ENCODE data around the gene RPS19BP1. TPM values are rescaled to one million over a fixed set of nuclear protein-coding genes. Genes with fewer than 3 reads are reported as not detected.
"Not testable (repeated sequence)": the region's sequence is repeated elsewhere in the genome, so short reads cannot be mapped to it uniquely, and the experiment has no call there.

The RPS19BP1 gene
- total and polyA plus RNA-seq, 7 experiments from 2014 or later, result 35.2 to 162 (median 61.8) TPM

DNA sequence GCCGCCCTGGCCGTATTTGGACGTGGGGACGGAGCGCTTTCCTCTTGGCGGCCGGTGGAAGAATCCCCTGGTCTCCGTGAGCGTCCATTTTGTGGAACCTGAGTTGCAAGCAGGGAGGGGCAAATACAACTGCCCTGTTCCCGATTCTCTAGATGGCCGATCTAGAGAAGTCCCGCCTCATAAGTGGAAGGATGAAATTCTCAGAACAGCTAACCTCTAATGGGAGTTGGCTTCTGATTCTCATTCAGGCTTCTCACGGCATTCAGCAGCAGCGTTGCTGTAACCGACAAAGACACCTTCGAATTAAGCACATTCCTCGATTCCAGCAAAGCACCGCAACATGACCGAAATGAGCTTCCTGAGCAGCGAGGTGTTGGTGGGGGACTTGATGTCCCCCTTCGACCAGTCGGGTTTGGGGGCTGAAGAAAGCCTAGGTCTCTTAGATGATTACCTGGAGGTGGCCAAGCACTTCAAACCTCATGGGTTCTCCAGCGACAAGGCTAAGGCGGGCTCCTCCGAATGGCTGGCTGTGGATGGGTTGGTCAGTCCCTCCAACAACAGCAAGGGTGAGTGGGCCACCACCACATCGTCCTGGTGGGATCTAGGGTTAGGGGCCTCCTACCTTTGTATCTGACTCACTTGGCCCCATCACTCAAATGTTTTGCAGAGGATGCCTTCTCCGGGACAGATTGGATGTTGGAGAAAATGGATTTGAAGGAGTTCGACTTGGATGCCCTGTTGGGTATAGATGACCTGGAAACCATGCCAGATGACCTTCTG is 11.3 kb downstream of the RPS19BP1 start:
- H3K27me3 Mint-ChIP-seq; ATAC-seq; H3K9me3 ChIP-seq (ENCODE audit: control insufficient read depth in 2 of 3, low read length in 3 of 3); H3K27me3 ChIP-seq (ENCODE audit: control insufficient read depth in 2 of 2, insufficient read depth in 2 of 2, low read length in 2 of 2): not testable (repeated sequence)
- Histone ChIP-seq H3K27ac (ENCODE audit: low read depth, low read length) (peak overlapping the region; percentile 84), H3K36me3 (ENCODE audit: control insufficient read depth in 2 of 3, insufficient read depth in 3 of 3, low read length in 3 of 3) (peaks cover 0 to 50% (median 9%) of the 10 kb centered on the region in 3 experiments), H3K4me1 (ENCODE audit: control insufficient read depth in 2 of 2, insufficient read depth in 2 of 2, low read length in 2 of 2) (peaks cover 32 to 39% of the 10 kb centered on the region in 2 donors), H3K4me3 (ENCODE audit: low read length) (peak overlapping the region; percentile 96)
- Mint-ChIP-seq H3K36me3 (peaks cover 4 to 47% (median 31%) of the 10 kb centered on the region in 5 donors), H3K9me3 (peaks cover 0 to 17% (median 0%) of the 10 kb centered on the region in 11 donors), H3K4me3 (peak overlapping the region; percentile 83 to 99 (median 96)), H3K4me1 (peaks cover 39 to 67% (median 51%) of the 10 kb centered on the region in 7 donors), H3K27ac (peak overlapping the region; percentile 94 to 100 (median 97))
- intact Hi-C loops (cut with micrococcal nuclease), result loop anchor here (2.0 to 10.0 kb wide), 5 partner anchors 280 to 1764 kb away; partner anchors contain the start of genes APOBEC3D (in 1 of the 2), CBX6 (in 1 of the 2) and RANGAP1 (in 1 of the 2)
- ChIA-PET CTCF (interaction anchor here (0.7 kb wide), 1 partner anchor 110 kb away, joined by 5 read pairs; no protein-coding TSS in a partner anchor), POLR2A (interaction anchor here (0.6 to 6.1 kb wide), 20 partner anchors 10 to 534 kb away, joined by 3 to 105 read pairs (median 6); partner anchors contain the start of genes CBX7, MIEF1, RPL3 and RPS19BP1)
- peak in 3 of 9 donors; percentile 8 to 23 (median 22) for DNase-seq

- Histone ChIP-seq H3K27me3 (ENCODE audit: control insufficient read depth in 2 of 2, insufficient read depth in 2 of 2, low read length in 2 of 2) (no peaks in the 10 kb centered on the region), H3K4me1 (ENCODE audit: control insufficient read depth in 2 of 2, insufficient read depth in 2 of 2, low read length in 2 of 2) (peaks cover 28 to 39% of the 10 kb centered on the region in 2 donors), H3K4me3 (ENCODE audit: low read length) (peak within 1 kb of the TSS; percentile 96), H3K9me3 (ENCODE audit: control insufficient read depth in 2 of 3, low read length in 3 of 3) (no peaks in the 10 kb centered on the region), H3K36me3 (ENCODE audit: control insufficient read depth in 2 of 3, insufficient read depth in 3 of 3, low read length in 3 of 3) (peaks cover under 1 to 55% (median 9%) of the 10 kb centered on the region in 3 experiments), H3K27ac (ENCODE audit: low read depth, low read length) (peak within 1 kb of the TSS; percentile 84)
- Mint-ChIP-seq H3K27ac (peak within 1 kb of the TSS; percentile 94 to 100 (median 97)), H3K4me3 (peak within 1 kb of the TSS; percentile 83 to 99 (median 96)), H3K36me3 (peaks cover 4 to 48% (median 31%) of the 10 kb centered on the region in 5 donors), H3K27me3 (peaks cover 0 to 4% (median 0%) of the 10 kb centered on the region in 5 donors), H3K4me1 (peaks cover 31 to 61% (median 50%) of the 10 kb centered on the region in 7 donors), H3K9me3 (peaks cover 0 to 17% (median 0%) of the 10 kb centered on the region in 11 donors)
- intact Hi-C loops (cut with micrococcal nuclease), result loop anchor here (1.0 to 10.0 kb wide), 13 partner anchors 12 to 1764 kb away; partner anchors contain the start of genes MIEF1 (in 2 of the 2), RPL3 (in 2 of the 2), RPS19BP1 (in 2 of the 2) and TAB1 (in 2 of the 2)
- ATAC-seq (peak; percentile 78), DNase-seq (peak; percentile 53 to 98 (median 94))
- ChIA-PET CTCF (interaction anchor here (0.5 to 1.4 kb wide), 11 partner anchors 9 to 349 kb away, joined by 3 to 9 read pairs (median 4); partner anchors contain the start of genes MIEF1 and TAB1), POLR2A (interaction anchor here (0.6 to 6.1 kb wide), 41 partner anchors 10 to 825 kb away, joined by 3 to 105 read pairs (median 4); partner anchors contain the start of genes CBX7, MIEF1, RPL3 and RPS19BP1)
Measured at GRCh38 chr22:39520226-39521105, 12.1 kb downstream of the RPS19BP1 start, which contains the start of gene ATF4. ATF4 (plus strand) TSS chr22:39520562; CDS start chr22:39521446, 884 bp downstream.

- H3K27ac Mint-ChIP-seq, result peak overlapping the region; percentile 94 to 100 (median 97)
- ChIA-PET POLR2A (interaction anchor here (0.5 to 6.1 kb wide), 37 partner anchors 9 to 825 kb away, joined by 3 to 105 read pairs (median 5); partner anchors contain the start of genes CBX7, MIEF1, RPL3 and RPS19BP1), CTCF (interaction anchor here (0.5 to 1.4 kb wide), 12 partner anchors 8 to 377 kb away, joined by 3 to 9 read pairs (median 4); partner anchors contain the start of genes MIEF1 and TAB1)
- peaks cover 0 to 4% (median 0%) of the 10 kb centered on the region in 5 donors for H3K27me3 Mint-ChIP-seq
- peaks cover 5 to 55% (median 9%) of the 10 kb centered on the region in 3 experiments for H3K36me3 ChIP-seq (ENCODE audit: control insufficient read depth in 2 of 3, insufficient read depth in 3 of 3, low read length in 3 of 3)
- H3K4me3 Mint-ChIP-seq, result peak overlapping the region; percentile 83 to 99 (median 96)
- peaks cover 24 to 39% of the 10 kb centered on the region in 2 donors for H3K4me1 ChIP-seq (ENCODE audit: control insufficient read depth in 2 of 2, insufficient read depth in 2 of 2, low read length in 2 of 2)
- ATAC-seq, result peak; percentile 92
- peaks cover 24 to 61% (median 43%) of the 10 kb centered on the region in 7 donors for H3K4me1 Mint-ChIP-seq
- H3K9me3 ChIP-seq (ENCODE audit: control insufficient read depth in 2 of 3, low read length in 3 of 3), result no peaks in the 10 kb centered on the region
- peaks cover 0 to 17% (median 0%) of the 10 kb centered on the region in 11 donors for H3K9me3 Mint-ChIP-seq
- H3K4me3 ChIP-seq (ENCODE audit: low read length), result peak overlapping the region; percentile 96
- H3K36me3 Mint-ChIP-seq, result peaks cover 5 to 47% (median 31%) of the 10 kb centered on the region in 5 donors
- peak in 3 of 9 donors; percentile 91 to 97 (median 96) for DNase-seq
- H3K27me3 ChIP-seq (ENCODE audit: control insufficient read depth in 2 of 2, insufficient read depth in 2 of 2, low read length in 2 of 2), result no peaks in the 10 kb centered on the region
- intact Hi-C loops (cut with micrococcal nuclease), result loop anchor here (1.0 to 10.0 kb wide), 13 partner anchors 13 to 1765 kb away; partner anchors contain the start of genes MIEF1 (in 2 of the 2), RPL3 (in 2 of the 2), RPS19BP1 (in 2 of the 2) and TAB1 (in 2 of the 2)
- peak overlapping the region; percentile 84 for H3K27ac ChIP-seq (ENCODE audit: low read depth, low read length)
Measured at GRCh38 chr22:39519681-39520225, 12.8 kb downstream of the RPS19BP1 start.

DNA sequence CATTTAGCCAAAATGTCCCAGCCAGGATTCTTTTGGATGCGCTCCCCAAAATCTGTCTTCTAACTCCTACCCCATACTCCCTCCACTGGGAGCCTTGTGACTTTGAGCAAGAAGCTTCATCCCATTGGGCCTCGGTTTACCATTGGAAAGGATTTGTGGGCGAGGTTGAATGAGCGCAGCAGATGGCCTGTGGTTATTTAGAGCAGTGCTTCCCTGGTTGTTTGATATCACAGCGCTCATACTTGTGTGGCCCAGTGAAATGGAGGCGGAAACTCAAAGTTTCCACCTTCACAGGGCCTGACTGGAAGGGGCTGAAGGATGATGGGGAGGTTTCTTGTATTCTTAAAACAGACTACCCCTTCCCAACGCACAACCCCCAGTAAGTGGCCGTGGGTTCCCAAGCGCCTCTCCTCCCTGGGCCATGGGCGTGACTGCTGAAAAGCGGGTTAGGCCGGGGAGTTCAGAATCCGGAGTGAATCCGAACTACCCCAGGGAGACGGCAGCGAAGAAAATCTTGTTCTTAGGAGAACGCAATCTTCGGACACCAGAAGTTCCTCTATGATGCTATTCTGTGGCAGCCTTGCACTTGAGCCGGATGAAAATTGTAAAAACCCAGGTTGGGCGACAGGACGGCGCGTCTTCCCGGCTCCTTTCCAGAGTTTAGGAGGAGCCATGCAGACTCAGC is 13.4 kb downstream of the RPS19BP1 start:
- Histone ChIP-seq H3K4me3 (ENCODE audit: low read length) (peak overlapping the region; percentile 96), H3K27me3 (ENCODE audit: control insufficient read depth in 2 of 2, insufficient read depth in 2 of 2, low read length in 2 of 2) (no peaks in the 10 kb centered on the region), H3K4me1 (ENCODE audit: control insufficient read depth in 2 of 2, insufficient read depth in 2 of 2, low read length in 2 of 2) (peaks cover 24 to 35% of the 10 kb centered on the region in 2 donors), H3K27ac (ENCODE audit: low read depth, low read length) (peak overlapping the region; percentile 84), H3K36me3 (ENCODE audit: control insufficient read depth in 2 of 3, insufficient read depth in 3 of 3, low read length in 3 of 3) (peaks cover 6 to 55% (median 13%) of the 10 kb centered on the region in 3 experiments), H3K9me3 (ENCODE audit: control insufficient read depth in 2 of 3, low read length in 3 of 3) (no peaks in the 10 kb centered on the region)
- peak overlapping the region; percentile 83 to 99 (median 96) for H3K4me3 Mint-ChIP-seq
- H3K4me1 Mint-ChIP-seq, result peaks cover 25 to 62% (median 45%) of the 10 kb centered on the region in 7 donors
- CTCF ChIA-PET, result interaction anchor here (0.5 to 5.5 kb wide), 8 partner anchors 7 to 377 kb away, joined by 3 to 50 read pairs (median 6); no protein-coding TSS in a partner anchor
- POLR2A ChIA-PET, result interaction anchor here (0.5 to 6.1 kb wide), 33 partner anchors 9 to 826 kb away, joined by 3 to 105 read pairs (median 5); partner anchors contain the start of genes CBX7, MIEF1, RPL3 and RPS19BP1
- DNase-seq (peak in 1 of 9 donors; percentile 10), ATAC-seq (no peak)
- intact Hi-C loops (cut with micrococcal nuclease), result no loop called here
- H3K27me3 Mint-ChIP-seq, result peaks cover 0 to 4% (median 0%) of the 10 kb centered on the region in 5 donors
- H3K27ac Mint-ChIP-seq, result peak overlapping the region; percentile 80 to 100 (median 95)
- H3K9me3 Mint-ChIP-seq, result peaks cover 0 to 16% (median 0%) of the 10 kb centered on the region in 11 donors
- H3K36me3 Mint-ChIP-seq, result peaks cover 11 to 48% (median 33%) of the 10 kb centered on the region in 5 donors
